ENCODE data around the gene SPTBN1. TPM values are rescaled to one million over a fixed set of nuclear protein-coding genes. Genes with fewer than 3 reads are reported as not detected.

The SPTBN1 gene
- total and polyA plus RNA-seq, 2 of the 13 experiments (the other 11 are each of a cell fraction or from before 2014, with no cell fraction given): 123 to 299 TPM

DNA sequence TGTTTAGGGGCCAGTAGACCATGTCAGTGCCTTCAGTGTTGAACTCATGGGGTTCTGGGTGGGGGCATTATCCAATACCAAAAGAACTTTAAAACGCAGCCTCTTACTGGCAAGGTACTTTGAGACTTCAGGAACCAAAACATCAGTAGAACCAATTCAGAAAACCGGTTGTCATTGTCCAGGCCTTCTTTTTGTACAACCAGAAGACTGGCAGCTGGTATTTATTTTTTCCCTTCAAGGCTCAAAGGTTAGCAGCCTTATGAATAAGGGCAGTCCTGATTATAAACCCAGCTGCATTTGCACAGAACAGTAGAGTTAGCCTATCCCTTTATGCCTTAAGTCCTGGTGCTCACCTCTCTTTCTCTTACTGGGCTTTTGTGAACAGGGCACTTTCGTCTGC, 153.5 kb downstream of the SPTBN1 start:
- H3K4me2 ChIP-seq (ENCODE audit: low read depth, low read length): peak overlapping the region; percentile 59
- TF ChIP-seq RFX3 (CRISPR knock-in tag; IDR thresholded peaks at IDR 0.05): no peak
- TF ChIP-seq ARID3A (IDR thresholded peaks at IDR 0.05; ENCODE audit: low read depth, low read length): peak; percentile 56
- TF ChIP-seq ZNF75D (CRISPR knock-in tag; IDR thresholded peaks at IDR 0.05; ENCODE audit: borderline replicate concordance): no peak
- no peak for TF ChIP-seq TBP (CRISPR knock-in tag; IDR thresholded peaks at IDR 0.05)
- TF ChIP-seq NBN (conservative IDR thresholded peaks at IDR 0.05): no peak
- TF ChIP-seq, protein P1, sequence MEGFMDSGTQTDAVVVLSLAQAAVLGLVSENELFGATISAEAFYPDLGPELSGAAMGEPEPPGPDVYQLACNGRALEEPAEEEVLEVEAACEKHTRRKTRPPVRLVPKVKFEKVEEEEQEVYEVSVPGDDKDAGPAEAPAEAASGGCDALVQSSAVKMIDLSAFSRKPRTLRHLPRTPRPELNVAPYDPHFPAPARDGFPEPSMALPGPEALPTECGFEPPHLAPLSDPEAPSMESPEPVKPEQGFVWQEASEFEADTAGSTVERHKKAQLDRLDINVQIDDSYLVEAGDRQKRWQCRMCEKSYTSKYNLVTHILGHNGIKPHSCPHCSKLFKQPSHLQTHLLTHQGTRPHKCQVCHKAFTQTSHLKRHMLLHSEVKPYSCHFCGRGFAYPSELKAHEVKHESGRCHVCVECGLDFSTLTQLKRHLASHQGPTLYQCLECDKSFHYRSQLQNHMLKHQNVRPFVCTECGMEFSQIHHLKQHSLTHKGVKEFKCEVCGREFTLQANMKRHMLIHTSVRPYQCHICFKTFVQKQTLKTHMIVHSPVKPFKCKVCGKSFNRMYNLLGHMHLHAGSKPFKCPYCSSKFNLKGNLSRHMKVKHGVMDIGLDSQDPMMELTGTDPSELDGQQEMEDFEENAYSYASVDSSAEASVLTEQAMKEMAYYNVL (CRISPR knock-in tag; IDR thresholded peaks at IDR 0.05; ENCODE audit: borderline replicate concordance): peak; percentile 76; the same call in 1 of the 2 replicates
- no peak for TF ChIP-seq JARID2 (CRISPR knock-in tag; IDR thresholded peaks at IDR 0.05; ENCODE audit: insufficient replicate concordance)
- TF ChIP-seq CREM (IDR thresholded peaks at IDR 0.05): 0 out of 2 replicates have a peak, but pooled peaks have one; percentile 34
- no peak for TF ChIP-seq CREM (CRISPR knock-in tag; IDR thresholded peaks at IDR 0.05)
- TF ChIP-seq ATF7 (IDR thresholded peaks at IDR 0.05): no peak
- no peak for TF ChIP-seq ATF7 (CRISPR knock-in tag; IDR thresholded peaks at IDR 0.05)
- peak; percentile 25; the same call in 1 of the 2 replicates for TF ChIP-seq ZNF30 (CRISPR knock-in tag; IDR thresholded peaks at IDR 0.05)
- peak; percentile 29; the same call in 1 of the 2 replicates for TF ChIP-seq MED1 (CRISPR knock-in tag; IDR thresholded peaks at IDR 0.05)
- TF ChIP-seq RAD51 (IDR thresholded peaks at IDR 0.05; ENCODE audit: borderline replicate concordance): no peak
- peak; percentile 66 for TF ChIP-seq TGIF2 (CRISPR knock-in tag; IDR thresholded peaks at IDR 0.05)
- no peak for TF ChIP-seq ISX (CRISPR knock-in tag; conservative IDR thresholded peaks at IDR 0.05)
- 0 out of 2 replicates have a peak, but pooled peaks have one; percentile 33 for TF ChIP-seq NR2F6 (IDR thresholded peaks at IDR 0.05)
- TF ChIP-seq NR2F6 (CRISPR knock-in tag; IDR thresholded peaks at IDR 0.05): peak; percentile 28; the same call in 1 of the 2 replicates
- TF ChIP-seq NCOA2 (CRISPR knock-in tag; IDR thresholded peaks at IDR 0.05): peak; percentile 58; the same call in 1 of the 2 replicates
- peak; percentile 32; the same call in 1 of the 2 replicates for TF ChIP-seq ZGPAT (CRISPR knock-in tag; IDR thresholded peaks at IDR 0.05)
- peak; percentile 90 for TF ChIP-seq TFAP4 (IDR thresholded peaks at IDR 0.05; ENCODE audit: borderline replicate concordance, low read depth)
- peak; percentile 57; the same call in 1 of the 2 replicates for TF ChIP-seq KMT2A (CRISPR knock-in tag; IDR thresholded peaks at IDR 0.05)
- TF ChIP-seq RAD21 (CRISPR knock-in tag; IDR thresholded peaks at IDR 0.05): 0 out of 2 replicates have a peak, but pooled peaks have one; percentile 20

More for the DNA sequence above, 153.5 kb downstream of the SPTBN1 start:
- BruUV-seq (replicated peaks): no TSS peak
- peaks cover 100% of the 10 kb centered on the region for H3K79me2 ChIP-seq (ENCODE audit: insufficient read depth, low read length)
- H3K9me3 ChIP-seq (ENCODE audit: low read length): no peaks in the 10 kb centered on the region
- intact Hi-C loops (cut with micrococcal nuclease; ENCODE audit: unreplicated experiment): no loop called here
- H3K9ac ChIP-seq (ENCODE audit: insufficient read depth, low read depth, low read length): no peak overlapping the region
- peaks cover 81% of the 10 kb centered on the region for H3K4me1 ChIP-seq (ENCODE audit: insufficient read depth, low read length)
- WGBS (ENCODE audit: low lambda C conversion rate): 19% methylated on average over 3 of the region's 3 CpGs
- no peak overlapping the region; a peak in 1 of 6 replicates for H3K4me3 ChIP-seq (replicated peaks in 1 of 3; ENCODE audit: insufficient read depth in 1 of 3, low read depth in 2 of 3, low read length in 3 of 3)
- in situ Hi-C loops (cut with HindIII; ENCODE audit: extremely low pct_ligation_motif_present, low pct_unique_long_range_greater_than_20kb): no loop called here
- peaks cover 87% of the 10 kb centered on the region for H4K20me1 ChIP-seq (ENCODE audit: insufficient read depth, low read length)
- peak overlapping the region; percentile 43 for H3K27ac ChIP-seq (ENCODE audit: extremely low read length, insufficient read depth, low read length)
- peak; percentile 85 for DNase-seq (ENCODE audit: low spot score)
- H3K36me3 ChIP-seq (replicated peaks in 1 of 2; ENCODE audit: control insufficient read depth in 1 of 2, insufficient read depth in 2 of 2, low read length in 2 of 2): peaks cover 25 to 64% of the 10 kb centered on the region in 2 experiments
- H3K27me3 ChIP-seq (ENCODE audit: control insufficient read depth in 1 of 2, insufficient read depth in 2 of 2, low read length in 2 of 2): no peaks in the 10 kb centered on the region
- CTCF ChIA-PET (ENCODE audit: low intra/inter-chr PET ratio, low total read pairs): no interaction called here
- peak; percentile 76 for FAIRE-seq
- H2AFZ ChIP-seq (ENCODE audit: low read length): no peak overlapping the region
- POLR2A ChIA-PET: interaction anchor here (0.5 to 1.9 kb wide), 5 partner anchors 9 to 30 kb away, joined by 4 to 6 read pairs (median 5); no protein-coding TSS in a partner anchor
- ATAC-seq: peak; percentile 84
